HUES6 (cell line): Measurements from ENCODE around the gene TBC1D2B.

ENCODE experiments used
- H3K27ac ChIP-seq: 2 replicates; pipeline ENCODE4 v1.7.0; 2013; ENCODE audit warnings: low read depth, mild to moderate bottlenecking, low read length, inconsistent platforms
- H3K27me3 ChIP-seq: 2 replicates; pipeline ENCODE4 v1.6.1; 2013; ENCODE audit warnings: low read length; ENCODE audit not compliant: control insufficient read depth, insufficient read depth
- H3K36me3 ChIP-seq: 2 replicates; pipeline ENCODE4 v1.6.1; 2013; ENCODE audit warnings: low read length; ENCODE audit not compliant: control insufficient read depth, insufficient read depth
- H3K4me1 ChIP-seq: 2 replicates; pipeline ENCODE4 v1.6.1; 2013; ENCODE audit warnings: low read length; ENCODE audit not compliant: control insufficient read depth, insufficient read depth
- H3K4me3 ChIP-seq: 2 replicates; pipeline ENCODE4 v1.5.1; 2013; ENCODE audit warnings: low read depth, low read length
- H3K9ac ChIP-seq: one replicate; pipeline ENCODE4 v1.6.1; 2013; ENCODE audit warnings: mild to moderate bottlenecking, low read length
- H3K9me3 ChIP-seq: 2 replicates; pipeline ENCODE4 v1.6.1; 2013; ENCODE audit warnings: low read depth, low read length; ENCODE audit not compliant: control insufficient read depth, insufficient read depth

TBC1D2B gene

DNA sequence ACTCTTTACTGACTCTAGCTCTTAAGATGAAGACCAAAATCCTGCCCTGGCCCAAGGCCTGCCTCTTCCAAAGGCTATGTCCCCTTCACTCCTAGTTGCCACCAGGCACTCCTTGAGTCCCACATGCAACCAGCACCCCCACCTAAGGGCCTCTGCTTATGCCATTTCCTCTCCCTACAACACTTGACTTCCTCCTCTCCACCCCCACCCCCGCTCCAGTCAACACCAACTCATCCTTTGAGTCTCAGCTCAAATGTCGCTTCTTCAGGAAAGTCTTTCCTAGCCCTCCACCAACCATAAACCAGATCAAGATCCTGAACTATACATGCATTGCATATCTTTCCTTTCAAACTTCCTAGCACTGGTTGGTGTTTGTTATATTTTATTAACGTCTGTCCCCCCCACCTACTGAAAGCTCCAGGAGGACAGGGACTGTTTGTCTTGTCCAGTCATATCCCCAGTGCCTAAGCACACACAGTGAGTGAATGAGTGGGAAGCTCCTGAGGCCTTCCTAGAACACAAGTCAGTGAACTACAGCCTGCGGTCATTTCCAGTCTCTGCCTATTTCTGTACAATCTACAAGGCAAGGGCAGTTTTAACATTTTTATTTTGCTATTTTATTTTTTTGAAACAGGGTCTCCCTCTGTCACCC is 7.3 kb downstream of the TBC1D2B start:
- no peak overlapping the region for H3K9ac ChIP-seq
- no peak overlapping the region for H3K27ac ChIP-seq
- H3K36me3 ChIP-seq, result no peaks in the 10 kb centered on the region
- peaks cover 41% of the 10 kb centered on the region for H3K4me1 ChIP-seq
- no peak overlapping the region for H3K4me3 ChIP-seq
- H3K9me3 ChIP-seq, result no peaks in the 10 kb centered on the region
- H3K27me3 ChIP-seq, result no peaks in the 10 kb centered on the region

DNA sequence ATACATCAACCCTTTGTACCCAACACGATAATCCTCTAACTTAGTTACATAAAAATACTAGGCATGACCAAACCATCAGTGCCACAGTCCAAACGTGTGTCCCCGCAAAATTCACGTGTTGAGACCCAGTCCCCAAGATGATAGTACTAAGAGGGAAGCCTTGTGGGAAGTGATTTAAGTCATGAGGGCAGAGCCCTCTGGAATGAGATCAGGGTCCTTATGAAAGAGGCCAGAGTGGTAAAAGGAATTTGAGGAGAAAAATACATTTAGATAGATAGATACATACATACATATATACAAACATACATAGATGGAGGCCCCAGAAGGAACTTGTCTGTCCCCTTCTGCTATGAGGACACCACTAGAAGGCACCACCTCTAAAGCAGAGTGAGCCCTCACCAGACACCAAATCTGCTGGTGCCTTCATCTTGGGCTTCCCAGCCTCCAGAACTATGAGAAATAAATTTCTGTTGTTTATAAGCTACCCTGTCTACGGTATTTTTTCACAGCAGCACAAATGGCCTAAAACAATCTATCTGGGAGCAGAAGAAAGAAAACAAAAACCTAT is 8.0 kb downstream of the TBC1D2B start:
- Histone ChIP-seq H3K4me1 (peaks cover 41% of the 10 kb centered on the region), H3K9me3 (no peaks in the 10 kb centered on the region), H3K36me3 (no peaks in the 10 kb centered on the region), H3K9ac (no peak overlapping the region), H3K27ac (no peak overlapping the region), H3K4me3 (no peak overlapping the region), H3K27me3 (no peaks in the 10 kb centered on the region)

DNA sequence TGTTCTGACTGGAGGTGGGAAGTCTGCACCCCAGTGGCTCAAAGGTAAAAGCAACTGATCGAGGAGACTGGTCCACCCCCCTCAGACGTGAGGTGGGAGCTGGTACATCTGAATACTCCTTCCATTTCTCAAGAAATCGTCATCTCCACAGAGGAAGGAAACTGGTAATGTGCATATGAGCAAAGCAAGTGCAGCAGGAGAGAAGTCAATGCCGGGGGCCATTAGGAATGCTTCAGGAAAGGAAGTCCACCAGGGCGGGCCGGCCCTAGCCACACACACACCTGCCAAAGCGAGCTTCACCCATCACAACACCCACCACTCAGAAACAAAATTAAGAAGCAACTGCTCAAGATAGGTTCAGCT is 8.5 kb downstream of the TBC1D2B start:
- H3K4me3 ChIP-seq, result no peak overlapping the region
- no peaks in the 10 kb centered on the region for H3K27me3 ChIP-seq
- H3K9ac ChIP-seq, result no peak overlapping the region
- no peaks in the 10 kb centered on the region for H3K36me3 ChIP-seq
- peaks cover 41% of the 10 kb centered on the region for H3K4me1 ChIP-seq
- H3K27ac ChIP-seq, result no peak overlapping the region
- H3K9me3 ChIP-seq, result no peaks in the 10 kb centered on the region

DNA sequence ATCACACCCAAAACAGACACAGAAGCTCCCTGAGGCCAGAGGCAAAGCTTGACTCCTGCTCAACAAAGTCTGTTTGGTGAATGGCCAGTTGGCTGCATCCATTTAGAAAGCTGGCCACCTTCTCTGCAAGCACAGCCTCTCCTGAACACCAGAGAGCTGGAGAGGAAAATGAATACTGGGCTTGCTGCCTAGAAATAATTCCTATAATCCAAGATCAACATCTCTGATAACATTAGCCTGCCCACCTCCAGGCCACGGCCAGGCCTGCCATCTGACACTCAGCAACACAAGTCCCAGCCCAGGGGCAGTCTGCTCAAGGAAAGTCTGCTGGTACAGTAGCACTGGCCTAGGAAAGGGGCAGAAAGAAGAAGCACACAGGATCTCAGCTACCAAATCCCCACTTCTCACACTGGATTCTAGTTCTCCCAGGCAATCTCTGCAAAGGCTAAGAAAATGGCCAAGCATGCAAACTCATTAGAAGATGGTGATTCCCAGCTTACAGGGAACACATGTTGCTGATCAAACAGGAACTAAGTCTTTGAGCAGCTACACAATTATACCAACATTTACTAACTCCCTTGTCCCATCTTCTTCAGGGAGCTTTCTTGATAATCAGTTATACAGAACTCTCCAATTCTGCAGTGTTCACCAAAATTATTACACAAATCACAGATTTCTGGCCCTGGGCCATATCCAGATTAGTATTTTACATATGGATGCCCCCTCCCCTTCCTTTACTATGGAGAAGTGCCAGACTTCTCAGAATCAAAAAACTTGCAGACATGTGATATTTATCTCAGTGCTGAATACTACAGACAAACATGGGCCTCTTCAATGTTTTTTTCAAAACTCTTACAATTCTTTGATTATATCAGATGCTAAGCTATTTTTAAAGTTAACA is 9.9 kb downstream of the TBC1D2B start:
- H3K9me3 ChIP-seq, result no peaks in the 10 kb centered on the region
- no peak overlapping the region for H3K9ac ChIP-seq
- H3K4me1 ChIP-seq, result peaks cover 40% of the 10 kb centered on the region
- no peaks in the 10 kb centered on the region for H3K36me3 ChIP-seq
- no peaks in the 10 kb centered on the region for H3K27me3 ChIP-seq
- no peak overlapping the region for H3K27ac ChIP-seq
- no peak overlapping the region for H3K4me3 ChIP-seq

DNA sequence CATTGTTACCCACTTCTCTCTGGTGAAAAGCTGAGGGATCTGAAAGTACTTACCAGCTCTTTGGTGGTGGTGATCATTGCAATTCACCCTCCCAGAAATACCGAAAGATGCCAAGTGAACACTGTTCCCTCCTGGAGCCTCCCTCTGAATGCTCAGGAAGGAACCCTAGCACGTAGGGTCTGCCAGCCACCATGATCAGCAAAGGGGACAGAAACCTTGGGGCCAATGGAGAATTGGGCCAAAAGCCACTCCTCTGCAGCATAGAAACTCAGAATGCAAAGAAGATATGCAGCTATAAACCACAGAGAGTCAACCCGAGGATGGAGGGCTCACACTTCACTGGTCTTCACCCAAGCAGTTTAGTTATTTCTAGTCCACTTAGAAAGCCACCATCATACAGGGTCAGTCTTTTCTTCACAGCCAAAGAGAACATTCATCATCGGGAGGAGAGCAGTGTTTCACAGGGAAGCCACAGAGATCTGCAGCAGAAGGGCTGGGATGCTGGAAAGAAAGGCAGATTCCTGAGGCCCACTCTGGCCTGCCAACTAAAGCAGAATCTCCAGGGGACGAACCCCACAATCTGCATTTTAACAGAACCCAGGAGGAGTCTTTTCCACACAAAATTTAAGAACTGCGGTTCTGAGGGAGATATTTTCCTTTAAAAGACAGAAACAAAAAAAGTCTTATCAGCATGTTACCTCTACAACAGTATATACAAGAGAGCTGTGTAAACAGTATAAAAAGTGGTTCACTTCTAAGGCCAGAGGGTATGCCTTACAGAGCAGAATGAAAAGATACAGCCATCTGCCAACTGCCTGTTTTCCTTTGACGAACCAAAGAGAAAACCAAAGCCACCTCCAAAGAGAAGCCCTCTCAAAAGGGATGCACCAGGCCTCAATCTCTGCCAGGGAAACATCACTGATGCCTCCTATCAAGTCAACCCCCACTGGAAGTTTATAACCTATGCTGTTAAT is 11.3 kb downstream of the TBC1D2B start:
- no peak overlapping the region for H3K4me3 ChIP-seq
- H3K27ac ChIP-seq, result no peak overlapping the region

DNA sequence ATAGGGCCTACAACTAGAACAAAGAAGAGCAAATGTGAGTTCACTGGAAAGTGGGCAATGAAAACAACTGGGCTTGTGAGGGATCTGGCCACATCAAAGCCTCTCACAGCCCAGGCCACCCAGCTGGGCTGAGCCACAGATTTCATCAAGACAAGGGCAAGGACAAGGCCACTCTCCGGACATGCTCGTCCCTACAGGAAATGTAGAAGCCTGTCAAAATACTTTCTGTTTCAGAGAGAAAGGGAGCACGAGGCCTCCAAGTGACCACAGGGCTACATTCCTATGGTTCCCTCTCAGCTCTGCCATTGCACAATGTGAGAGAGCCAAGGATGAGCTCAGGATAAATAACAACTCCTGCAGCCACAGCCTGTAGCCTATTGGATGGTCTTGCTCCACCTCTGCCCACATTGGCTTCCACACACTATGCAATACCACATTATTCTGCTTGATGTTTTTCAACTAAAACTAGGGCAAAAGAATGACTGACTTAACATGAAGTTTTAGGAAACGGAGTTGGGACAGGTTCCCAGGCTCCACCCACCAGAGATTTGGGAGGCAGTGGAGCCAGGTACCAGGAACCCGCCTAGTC is 12.1 kb downstream of the TBC1D2B start:
- Histone ChIP-seq H3K4me1 (peaks cover 39% of the 10 kb centered on the region), H3K4me3 (no peak overlapping the region), H3K9ac (no peak overlapping the region), H3K27ac (no peak overlapping the region), H3K27me3 (no peaks in the 10 kb centered on the region), H3K36me3 (no peaks in the 10 kb centered on the region), H3K9me3 (no peaks in the 10 kb centered on the region)

More for the DNA sequence above, 11.3 kb downstream of the TBC1D2B start:
- Histone ChIP-seq H3K36me3 (no peaks in the 10 kb centered on the region), H3K9me3 (no peaks in the 10 kb centered on the region), H3K9ac (no peak overlapping the region), H3K4me1 (peaks cover 39% of the 10 kb centered on the region), H3K27me3 (no peaks in the 10 kb centered on the region)

DNA sequence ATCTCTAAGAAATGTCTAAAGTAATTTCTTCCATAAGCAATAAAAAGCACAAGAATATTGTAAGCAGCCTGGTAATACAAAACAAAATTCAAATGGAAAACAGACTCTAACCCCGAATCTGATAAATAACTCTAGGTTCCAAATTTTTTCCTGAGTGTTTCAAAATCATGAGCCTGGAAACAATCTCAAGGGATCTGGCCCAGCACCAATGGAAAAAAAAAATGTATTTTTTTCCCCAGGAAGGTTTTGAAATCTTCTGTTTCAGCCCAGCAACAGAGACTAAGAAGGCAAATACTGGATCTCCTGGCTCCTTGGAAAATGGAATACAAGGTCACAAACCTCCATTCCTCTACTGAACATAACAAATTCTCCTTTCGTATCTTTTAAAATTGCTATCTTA is 13.0 kb downstream of the TBC1D2B start:
- no peaks in the 10 kb centered on the region for H3K27me3 ChIP-seq
- H3K4me3 ChIP-seq, result no peak overlapping the region
- H3K27ac ChIP-seq, result no peak overlapping the region
- peaks cover 31% of the 10 kb centered on the region for H3K4me1 ChIP-seq
- H3K36me3 ChIP-seq, result no peaks in the 10 kb centered on the region
- H3K9ac ChIP-seq, result no peak overlapping the region
- no peaks in the 10 kb centered on the region for H3K9me3 ChIP-seq

DNA sequence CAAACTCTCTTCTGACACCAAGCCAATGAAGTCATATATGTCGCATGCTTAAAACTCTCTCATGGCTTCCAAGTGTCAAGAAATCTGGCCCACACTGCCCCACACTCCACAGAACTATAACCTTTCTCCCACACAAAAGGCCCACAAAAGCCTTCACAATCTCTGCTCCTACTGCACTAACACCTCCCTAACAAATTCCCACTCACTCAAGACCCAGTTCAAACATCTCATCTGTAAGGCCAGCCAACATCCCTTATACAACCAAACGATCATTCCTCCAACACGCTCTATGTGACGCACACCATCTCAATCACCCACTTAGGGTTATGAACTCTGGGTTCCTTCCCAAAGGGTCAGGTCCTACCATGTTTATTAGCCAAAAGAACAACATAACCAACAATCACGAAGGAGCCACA is 13.5 kb downstream of the TBC1D2B start:
- no peaks in the 10 kb centered on the region for H3K27me3 ChIP-seq
- H3K36me3 ChIP-seq, result no peaks in the 10 kb centered on the region
- H3K9me3 ChIP-seq, result no peaks in the 10 kb centered on the region
- H3K9ac ChIP-seq, result no peak overlapping the region
- H3K27ac ChIP-seq, result no peak overlapping the region
- H3K4me1 ChIP-seq, result peaks cover 25% of the 10 kb centered on the region
- no peak overlapping the region for H3K4me3 ChIP-seq

DNA sequence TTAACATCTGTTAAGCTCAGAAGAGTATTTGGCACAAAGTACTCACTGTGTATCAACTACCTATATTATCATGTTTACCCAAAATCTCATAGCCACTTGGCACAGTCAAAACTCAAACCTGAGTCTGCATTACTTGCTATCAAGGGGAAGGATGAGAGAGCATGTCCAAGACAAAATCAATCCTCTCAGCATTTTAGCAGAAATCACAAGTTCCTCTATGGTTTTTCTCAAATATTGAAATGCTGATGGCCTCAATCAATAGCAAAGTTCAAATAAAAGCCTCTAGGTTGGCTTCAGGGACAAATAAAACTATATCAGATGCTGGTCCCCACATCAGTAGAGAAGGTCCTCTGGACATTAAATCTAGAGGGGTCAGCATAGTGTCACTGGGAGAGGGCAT is 14.3 kb downstream of the TBC1D2B start:
- H3K4me1 ChIP-seq, result peaks cover 18% of the 10 kb centered on the region
- H3K9me3 ChIP-seq, result no peaks in the 10 kb centered on the region
- H3K27ac ChIP-seq, result no peak overlapping the region
- H3K4me3 ChIP-seq, result no peak overlapping the region
- H3K9ac ChIP-seq, result no peak overlapping the region
- H3K36me3 ChIP-seq, result no peaks in the 10 kb centered on the region
- H3K27me3 ChIP-seq, result no peaks in the 10 kb centered on the region

DNA sequence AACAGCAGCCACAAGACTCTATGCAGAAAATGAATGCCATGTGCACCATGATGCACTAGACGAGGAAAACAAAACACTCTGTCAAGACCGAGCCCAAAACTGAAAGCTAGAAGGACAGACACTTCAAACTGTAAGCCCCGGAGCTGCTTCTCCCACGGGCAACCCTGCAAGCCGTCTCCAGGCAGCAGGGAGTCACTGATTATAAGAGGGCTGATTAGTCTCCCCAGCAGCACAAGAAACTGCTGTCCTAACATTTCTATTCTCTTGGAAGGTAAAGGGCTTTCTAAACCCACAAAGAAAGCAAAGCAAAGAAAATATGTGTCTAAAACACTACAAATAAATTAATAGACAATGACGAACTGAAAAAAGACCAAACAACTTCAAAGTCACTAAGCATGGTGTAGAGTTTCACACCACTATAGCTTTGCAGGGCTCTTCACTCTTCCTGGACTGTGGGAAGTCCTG is 15.5 kb downstream of the TBC1D2B start:
- no peak overlapping the region for H3K9ac ChIP-seq
- peaks cover 12% of the 10 kb centered on the region; the same call in 1 of the 2 replicates for H3K4me1 ChIP-seq
- H3K36me3 ChIP-seq, result no peaks in the 10 kb centered on the region
- H3K27ac ChIP-seq, result no peak overlapping the region
- no peaks in the 10 kb centered on the region for H3K27me3 ChIP-seq
- H3K4me3 ChIP-seq, result no peak overlapping the region
- no peaks in the 10 kb centered on the region for H3K9me3 ChIP-seq
